Stimulated activated CD4-positive, alpha-beta T cell treated with anti-CD3 and anti-CD28 coated beads, Interleukin-1b, Interleukin-23, amount 100 ng/mL, for 4 hours (primary cell): Measurements from ENCODE around the gene NOSIP.

Source experiments
- DNase-seq, 2 donors: peaks; one replicate each; pipeline ENCODE4 v3.0.0-alpha.2; 2020; ENCODE audit warnings: low read depth in 2 of 2

Gene NOSIP

DNA sequence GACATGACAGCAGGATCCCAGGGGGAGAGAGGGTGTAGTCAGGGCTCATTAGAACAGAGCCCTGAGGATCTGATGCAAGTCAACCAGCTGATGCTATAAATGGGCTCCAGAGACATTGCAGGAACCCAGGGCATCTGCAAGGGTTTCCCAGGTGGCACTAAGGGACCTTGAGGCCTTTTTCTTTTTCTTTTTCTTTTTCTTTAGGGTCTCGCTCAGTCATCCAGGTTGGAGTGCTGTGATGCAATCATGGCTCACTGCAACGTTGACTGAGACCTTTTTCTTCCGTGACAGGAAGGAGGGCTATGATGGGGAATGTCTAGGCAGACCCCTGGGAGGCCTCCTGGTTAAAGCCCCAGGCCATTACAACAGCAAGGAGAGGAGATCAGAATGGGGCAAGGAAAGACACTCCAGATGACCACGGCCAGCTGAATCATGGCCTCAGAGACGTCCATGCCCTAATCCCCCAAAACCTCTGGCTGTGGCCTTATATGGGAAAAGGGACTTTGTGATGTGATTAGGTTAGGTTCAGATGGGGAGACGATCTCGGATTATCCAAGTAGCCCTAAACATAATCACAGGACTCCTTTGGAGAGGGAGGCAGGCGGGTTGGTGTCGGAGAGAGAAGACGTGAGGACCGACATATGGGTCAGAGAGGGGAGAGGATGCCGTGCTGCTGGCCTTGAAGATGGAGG lies 72.4 kb downstream of the NOSIP start:
- no peak for DNase-seq

DNA sequence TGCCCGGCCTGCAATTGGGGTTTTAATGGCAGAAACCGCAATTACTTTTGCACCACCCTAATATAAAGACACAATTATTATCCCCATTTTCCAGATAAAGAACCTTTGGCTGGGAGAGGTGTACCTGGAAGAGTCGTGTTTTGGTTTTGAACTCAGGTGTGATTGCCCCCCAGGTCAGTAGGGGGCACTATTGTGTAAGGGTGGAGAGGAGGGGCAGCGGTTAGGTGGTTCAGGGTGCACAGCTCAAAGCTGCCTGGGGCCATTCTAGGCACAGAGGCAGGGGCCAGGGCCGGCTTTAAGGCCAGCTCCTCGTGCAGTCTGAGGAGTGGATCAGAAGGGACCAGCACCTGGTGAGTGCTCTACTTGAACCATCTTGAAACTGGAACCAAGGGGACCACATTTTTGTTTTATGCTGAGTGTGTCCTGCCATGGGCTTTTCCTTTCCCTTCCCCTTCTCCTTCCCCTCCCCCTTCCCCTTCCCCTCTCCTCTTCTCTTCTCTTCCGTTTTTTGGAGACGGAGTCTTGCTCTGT lies 73.7 kb downstream of the NOSIP start:
- DNase-seq = peak; percentile 61 to 73
